DOHH2 (cell line): ENCODE data around the gene HMG20B.

Experiments
- H3F3A ChIP-seq: fragments of 200-600 bp; sonication (generic), shearing (Covaris generic); 2 replicates; pipeline ENCODE4 v1.6.0; 2016; ENCODE audit warnings: antibody characterized with exemption, mild to moderate bottlenecking; ENCODE audit not compliant: control insufficient read depth, insufficient read depth
- H3K27ac ChIP-seq: fragments of 200-600 bp; sonication (generic); 2 replicates; pipeline ENCODE4 v1.5.1; 2014; ENCODE audit warnings: low read depth, mild to moderate bottlenecking, low read length, moderate library complexity
- H3K27me3 ChIP-seq: fragments of 200-600 bp; sonication (generic); 2 replicates; pipeline ENCODE4 v1.6.1; 2014; ENCODE audit warnings: mild to moderate bottlenecking, low read length, mixed read lengths; ENCODE audit not compliant: control insufficient read depth
- H3K36me3 ChIP-seq: fragments of 200-600 bp; sonication (generic); 2 replicates; pipeline ENCODE4 v1.6.1; 2014; ENCODE audit warnings: mild to moderate bottlenecking, low read length, moderate library complexity, mixed read lengths; ENCODE audit not compliant: control insufficient read depth
- H3K4me1 ChIP-seq: fragments of 200-600 bp; sonication (generic); 2 replicates; pipeline ENCODE4 v1.6.1; 2014; ENCODE audit warnings: mild to moderate bottlenecking, low read length, mixed read lengths; ENCODE audit not compliant: control insufficient read depth
- H3K4me2 ChIP-seq: fragments of 200-600 bp; sonication (generic); 2 replicates; pipeline ENCODE4 v1.6.0; 2014; ENCODE audit warnings: mild to moderate bottlenecking, low read length, moderate library complexity
- H3K4me3 ChIP-seq: fragments of 200-600 bp; sonication (generic); 2 replicates; pipeline ENCODE4 v1.5.1; 2014; ENCODE audit warnings: mild to moderate bottlenecking, low read length, mixed read lengths
- H3K79me2 ChIP-seq: fragments of 200-600 bp; sonication (generic); 2 replicates; pipeline ENCODE4 v1.6.1; 2014; ENCODE audit warnings: mild to moderate bottlenecking, low read length, mixed read lengths; ENCODE audit not compliant: control insufficient read depth
- H3K9me2 ChIP-seq: fragments of 200-600 bp; sonication (generic); replicated peaks from 2 replicates; pipeline ENCODE4 v1.6.1; 2014; ENCODE audit warnings: mild to moderate bottlenecking, low read length, mixed read lengths; ENCODE audit not compliant: control insufficient read depth
- H3K9me3 ChIP-seq: fragments of 200-600 bp; sonication (generic); 2 replicates; pipeline ENCODE4 v1.6.1; 2014; ENCODE audit warnings: antibody characterized with exemption, low read length, mixed read lengths; ENCODE audit not compliant: control insufficient read depth, insufficient read depth
- H4K20me1 ChIP-seq: fragments of 200-600 bp; sonication (generic); 2 replicates; pipeline ENCODE4 v1.6.0; 2014; ENCODE audit warnings: low read depth, mild to moderate bottlenecking, antibody characterized with exemption, low read length, moderate library complexity; ENCODE audit not compliant: control insufficient read depth, insufficient read depth
- EZH2phosphoT487 ChIP-seq: fragments of 200-600 bp; sonication (generic); IDR thresholded peaks from 2 replicates; pipeline ENCODE4 v1.6.1; 2017; ENCODE audit warnings: borderline replicate concordance, mild to moderate bottlenecking, antibody characterized with exemption, low read length, moderate library complexity, mixed read lengths
- TF ChIP-seq, protein P1 (sequence below): fragments of 200-600 bp; sonication (generic); IDR thresholded peaks from one replicate; pipeline ENCODE4 v1.5.1; 2014; ENCODE audit warnings: antibody characterized with exemption, mild to moderate bottlenecking, low read depth, low read length; ENCODE audit not compliant: poor library complexity, severe bottlenecking

HMG20B gene

DNA sequence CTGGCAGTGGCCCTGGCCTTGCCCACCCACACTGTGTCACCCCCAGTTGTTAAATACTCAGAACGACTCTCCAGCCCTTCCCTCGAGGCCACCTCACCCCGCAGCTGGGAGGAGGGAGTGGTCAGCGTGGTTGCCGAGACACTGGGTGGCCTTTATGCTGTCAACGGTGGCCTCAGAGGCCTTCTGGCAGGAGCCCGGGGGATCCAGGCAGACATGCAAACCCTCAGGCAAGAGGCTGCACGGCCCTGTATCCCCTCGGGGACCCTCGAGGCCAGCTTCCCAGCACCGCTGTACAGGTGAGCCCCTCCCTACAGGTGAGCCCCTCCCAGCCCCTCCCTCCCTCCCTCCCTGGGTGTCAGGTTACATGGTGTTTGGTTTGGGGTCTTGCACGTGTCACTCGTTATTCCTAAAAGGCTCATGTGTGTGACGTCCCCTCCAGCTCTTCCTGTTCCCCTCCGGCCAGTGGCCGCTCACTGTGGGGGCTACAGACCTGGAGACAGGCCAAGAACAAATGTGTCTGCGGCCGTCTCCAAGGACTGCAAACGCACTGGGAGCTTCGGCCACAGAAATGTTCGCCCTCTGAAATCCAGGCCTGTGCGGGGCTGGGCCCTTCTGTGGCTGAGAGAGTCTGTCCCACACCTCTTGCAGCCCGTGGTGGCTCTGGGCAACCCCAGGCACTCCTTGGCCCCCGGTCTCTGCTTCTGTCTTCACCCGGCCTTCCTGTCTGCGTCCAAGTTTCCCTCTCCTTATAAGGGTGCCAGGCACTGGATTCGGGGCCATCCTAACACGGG is 33.6 kb upstream of the HMG20B start, which contains the start of gene TEKTIP1:
TSS of gene TEKTIP1 (plus strand) at position 210 of the 791 bp plus-strand sequence. CDS start at position 214, 4 bp downstream.
- no peaks in the 10 kb centered on the region for H3K4me1 ChIP-seq
- H3K4me3 ChIP-seq, result no peak within 1 kb of the TSS
- peaks cover 5% of the 10 kb centered on the region; the same call in 1 of the 2 replicates for H3F3A ChIP-seq
- TF ChIP-seq, protein P1, sequence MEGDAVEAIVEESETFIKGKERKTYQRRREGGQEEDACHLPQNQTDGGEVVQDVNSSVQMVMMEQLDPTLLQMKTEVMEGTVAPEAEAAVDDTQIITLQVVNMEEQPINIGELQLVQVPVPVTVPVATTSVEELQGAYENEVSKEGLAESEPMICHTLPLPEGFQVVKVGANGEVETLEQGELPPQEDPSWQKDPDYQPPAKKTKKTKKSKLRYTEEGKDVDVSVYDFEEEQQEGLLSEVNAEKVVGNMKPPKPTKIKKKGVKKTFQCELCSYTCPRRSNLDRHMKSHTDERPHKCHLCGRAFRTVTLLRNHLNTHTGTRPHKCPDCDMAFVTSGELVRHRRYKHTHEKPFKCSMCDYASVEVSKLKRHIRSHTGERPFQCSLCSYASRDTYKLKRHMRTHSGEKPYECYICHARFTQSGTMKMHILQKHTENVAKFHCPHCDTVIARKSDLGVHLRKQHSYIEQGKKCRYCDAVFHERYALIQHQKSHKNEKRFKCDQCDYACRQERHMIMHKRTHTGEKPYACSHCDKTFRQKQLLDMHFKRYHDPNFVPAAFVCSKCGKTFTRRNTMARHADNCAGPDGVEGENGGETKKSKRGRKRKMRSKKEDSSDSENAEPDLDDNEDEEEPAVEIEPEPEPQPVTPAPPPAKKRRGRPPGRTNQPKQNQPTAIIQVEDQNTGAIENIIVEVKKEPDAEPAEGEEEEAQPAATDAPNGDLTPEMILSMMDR, result no peak
- TF ChIP-seq EZH2phosphoT487, result no peak
- no peak within 1 kb of the TSS for H3K4me2 ChIP-seq
- no peaks in the 10 kb centered on the region for H4K20me1 ChIP-seq
- no peaks in the 10 kb centered on the region for H3K27me3 ChIP-seq
- H3K27ac ChIP-seq, result no peak within 1 kb of the TSS
- H3K9me2 ChIP-seq, result no peaks in the 10 kb centered on the region
- no peaks in the 10 kb centered on the region for H3K79me2 ChIP-seq
- H3K36me3 ChIP-seq, result peaks cover 38% of the 10 kb centered on the region
- no peaks in the 10 kb centered on the region for H3K9me3 ChIP-seq

GRCh38 chr19:3539756-3540118 is 33.0 kb upstream of the HMG20B start:
- H3K9me3 ChIP-seq, result no peaks in the 10 kb centered on the region
- no peaks in the 10 kb centered on the region for H3K9me2 ChIP-seq
- H3K79me2 ChIP-seq, result no peaks in the 10 kb centered on the region
- peaks cover 38% of the 10 kb centered on the region for H3K36me3 ChIP-seq
- no peaks in the 10 kb centered on the region for H3K27me3 ChIP-seq
- no peaks in the 10 kb centered on the region for H3K4me1 ChIP-seq
- H3K27ac ChIP-seq, result no peak overlapping the region
- H3K4me2 ChIP-seq, result no peak overlapping the region
- H3K4me3 ChIP-seq, result no peak overlapping the region
- H4K20me1 ChIP-seq, result no peaks in the 10 kb centered on the region
- TF ChIP-seq, protein P1, result no peak
- no peak for TF ChIP-seq EZH2phosphoT487
- peaks cover 5% of the 10 kb centered on the region; the same call in 1 of the 2 replicates for H3F3A ChIP-seq

- Histone ChIP-seq H3K9me2 (no peaks in the 10 kb centered on the region), H3K4me1 (no peaks in the 10 kb centered on the region), H4K20me1 (peaks cover 8% of the 10 kb centered on the region; the same call in 1 of the 2 replicates), H3K4me3 (no peak overlapping the region), H3K4me2 (no peak overlapping the region), H3K27ac (no peak overlapping the region), H3K79me2 (0 out of 2 replicates have a peak, but pooled peaks cover 2% of the 10 kb centered on the region), H3K36me3 (peaks cover 52% of the 10 kb centered on the region), H3F3A (peaks cover 9% of the 10 kb centered on the region), H3K9me3 (no peaks in the 10 kb centered on the region), H3K27me3 (no peaks in the 10 kb centered on the region)
- no peak for TF ChIP-seq EZH2phosphoT487
- TF ChIP-seq, protein P1, result no peak
These were observed 29.3 kb upstream of the HMG20B start for GRCh38 chr19:3543150-3544057.
